NCI-H1417 (cell line): ENCODE data around the gene POLR2L.

ENCODE experiments used
- DNase-seq, 3 experiments: peaks; one replicate each; lab custom pipeline; 2025; lab: John Stamatoyannopoulos, UW

The POLR2L gene

GRCh38 chr11:826836-827145, 15.5 kb downstream of the POLR2L start:
- DNase-seq, result peak in 1 of 3 experiments; percentile 42

- DNase-seq, result no peak
These were observed 16.1 kb downstream of the POLR2L start for GRCh38 chr11:826227-826621.

DNA sequence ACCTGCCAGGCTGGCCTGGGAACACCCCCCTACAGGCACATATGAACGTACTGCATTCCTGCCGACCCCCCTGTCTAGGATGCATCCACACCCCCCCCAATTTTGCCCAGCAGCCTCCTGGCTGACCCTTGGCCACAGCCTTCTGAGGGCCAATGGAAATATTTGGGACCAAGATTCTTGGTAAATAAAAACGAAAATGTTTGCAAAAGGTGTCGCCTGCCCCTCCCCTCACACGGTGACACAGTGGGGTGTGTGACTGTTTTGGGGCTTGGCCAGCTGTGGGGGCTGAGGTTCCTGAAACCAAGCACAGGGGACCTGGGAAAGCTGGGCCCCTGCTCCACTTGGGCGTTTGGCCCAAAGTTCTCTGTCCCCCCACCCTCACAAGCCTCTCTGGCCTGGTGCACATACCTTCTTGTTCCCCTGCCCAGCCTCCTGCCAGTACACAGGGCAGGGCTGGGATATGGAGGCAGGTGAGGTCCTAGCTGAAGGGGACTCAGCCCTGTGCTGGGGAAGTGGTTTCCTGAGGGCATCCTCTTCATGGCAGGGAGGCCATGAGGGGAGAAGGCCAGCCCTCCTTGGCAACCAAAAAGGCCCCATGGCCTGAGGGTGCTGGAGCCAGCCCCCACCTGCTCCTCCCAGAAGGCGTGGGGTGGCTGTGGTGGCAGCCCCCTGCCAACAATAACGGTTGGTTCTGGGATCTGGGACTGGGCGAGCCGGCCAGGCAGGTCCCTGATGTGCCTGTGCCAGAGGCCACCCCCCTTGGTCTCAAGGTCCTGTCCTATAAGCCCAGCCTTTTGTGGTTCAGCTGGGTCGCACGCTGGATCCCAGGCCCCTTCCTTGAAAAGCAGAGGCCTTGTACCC, 16.7 kb downstream of the POLR2L start:
- no peak for DNase-seq

- peak; percentile 64 to 71 (median 65) for DNase-seq
These were observed 17.4 kb downstream of the POLR2L start for GRCh38 chr11:824942-825341.

GRCh38 chr11:824292-824880, 17.9 kb downstream of the POLR2L start:
- DNase-seq, result peak; percentile 68 to 90 (median 78)

DNA sequence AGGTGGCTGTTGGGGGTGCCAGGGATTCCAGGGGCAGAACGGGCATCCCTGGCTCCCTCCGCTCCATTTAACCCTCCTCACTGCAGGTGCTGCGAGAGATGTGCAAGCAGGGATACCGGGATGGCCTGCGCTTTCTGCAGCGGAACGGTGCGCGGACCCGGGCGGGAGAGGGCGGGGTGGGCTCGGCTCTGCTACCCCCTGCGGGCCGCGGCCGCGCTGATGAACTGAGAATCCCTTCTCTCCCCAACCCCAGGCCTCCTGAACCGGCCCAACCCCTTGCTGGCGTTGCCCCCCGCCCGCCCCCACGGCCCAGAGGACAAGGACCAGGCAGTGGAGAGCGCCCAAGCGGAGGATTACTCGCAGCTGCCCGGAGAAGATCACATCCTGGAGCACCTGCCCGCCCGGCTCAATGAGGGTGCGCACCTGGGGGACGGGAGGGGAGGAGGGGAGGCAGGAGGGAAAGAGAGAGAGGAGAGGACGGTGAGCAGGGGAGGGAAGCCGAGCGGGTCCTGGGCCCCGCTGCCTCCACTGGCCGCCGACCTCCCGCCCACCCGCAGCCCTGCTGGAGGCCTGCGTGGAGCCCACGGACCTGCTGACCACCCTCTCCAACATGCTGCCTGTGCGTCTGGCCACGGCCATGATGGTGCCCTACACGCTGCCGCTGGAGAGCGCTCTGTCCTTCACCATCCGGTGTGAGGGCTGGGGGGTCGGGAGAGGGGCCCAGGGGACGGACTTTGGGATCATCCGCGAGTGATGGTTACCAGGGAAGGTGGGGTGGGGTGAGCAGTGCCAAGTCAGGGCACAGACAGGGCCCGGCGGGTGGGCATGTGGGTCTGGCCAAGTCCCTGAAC, 18.7 kb downstream of the POLR2L start:
- DNase-seq, result peak in 2 of 3 experiments; percentile 47 to 56

GRCh38 chr11:821512-822371, 20.6 kb downstream of the POLR2L start:
- no peak for DNase-seq

DNA sequence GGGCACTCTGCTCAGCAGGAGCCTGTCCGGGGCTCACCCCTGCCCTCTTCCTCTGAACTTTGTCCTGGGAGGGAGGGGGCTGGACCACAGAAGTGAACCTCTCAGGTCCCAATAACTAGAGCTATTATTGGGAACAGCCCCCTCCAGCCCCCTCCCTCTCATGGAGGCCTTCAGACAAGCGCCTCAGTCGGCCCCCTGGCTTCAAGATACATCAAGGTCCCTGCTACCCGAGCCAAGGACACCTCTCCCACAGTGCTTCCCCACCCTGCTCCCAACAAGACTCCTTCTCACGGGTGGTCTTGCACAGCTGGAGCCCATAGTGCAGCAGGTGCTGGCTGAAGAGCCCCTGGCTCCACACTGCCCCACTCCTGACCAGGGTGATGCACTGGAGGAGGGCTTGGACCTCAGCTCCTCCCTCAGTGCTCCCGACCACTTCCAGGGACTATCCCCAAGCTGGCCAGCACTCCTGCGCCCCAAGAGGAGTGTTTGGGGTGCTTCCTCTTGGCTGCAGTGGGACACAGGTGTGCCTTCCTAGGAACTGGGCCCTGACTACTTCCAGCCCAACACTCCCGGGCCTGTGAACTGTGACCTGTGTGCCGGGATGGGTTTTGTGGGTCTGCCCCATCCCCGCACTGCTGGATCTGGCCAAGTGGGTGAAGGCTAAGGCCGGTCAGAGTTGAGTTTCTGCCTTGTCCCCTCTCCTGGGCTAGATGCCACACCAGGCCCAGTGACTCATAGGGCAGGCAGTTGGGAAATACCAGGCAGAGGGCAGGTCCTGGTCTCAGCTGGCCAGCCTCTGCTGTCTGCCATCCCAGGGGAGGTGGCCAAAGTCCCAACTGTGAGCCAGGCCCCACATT, 21.4 kb downstream of the POLR2L start:
- DNase-seq, result no peak

DNA sequence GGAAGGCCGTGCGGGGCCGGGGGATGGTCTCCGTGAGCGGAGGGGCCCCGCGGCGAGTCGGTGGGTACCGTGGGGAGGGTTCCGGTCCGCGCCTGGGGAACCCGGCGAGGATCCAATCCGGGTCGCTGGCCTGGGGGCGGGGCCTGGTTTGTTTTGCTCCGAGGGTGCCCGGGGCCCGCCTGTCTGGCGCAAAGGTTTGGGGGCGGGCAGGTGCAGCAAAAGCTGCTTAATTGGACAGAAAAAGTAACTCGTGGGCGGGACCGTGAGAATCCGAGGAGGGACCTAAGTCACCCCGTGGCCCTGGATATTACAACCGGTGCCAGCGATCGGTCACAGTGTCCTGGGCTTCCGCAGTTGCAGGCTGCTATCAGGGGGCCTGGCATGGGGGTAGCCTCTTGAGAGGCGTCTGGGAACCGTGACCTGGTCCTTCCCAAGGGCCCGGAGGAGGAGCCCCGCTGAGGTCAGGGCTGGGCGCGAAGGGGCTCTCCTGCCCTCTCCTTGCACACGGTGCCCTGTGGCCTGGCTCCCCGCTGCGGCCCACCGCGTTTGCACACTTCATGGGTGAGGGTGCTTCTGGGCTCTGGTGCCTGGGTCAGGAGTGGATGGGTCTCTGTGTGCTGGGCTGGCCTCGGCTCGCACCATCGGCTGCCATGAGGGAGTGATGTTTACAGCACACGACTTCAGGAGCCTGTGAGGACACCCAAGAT, 22.2 kb downstream of the POLR2L start:
- peak; percentile 76 to 86 (median 82) for DNase-seq

DNA sequence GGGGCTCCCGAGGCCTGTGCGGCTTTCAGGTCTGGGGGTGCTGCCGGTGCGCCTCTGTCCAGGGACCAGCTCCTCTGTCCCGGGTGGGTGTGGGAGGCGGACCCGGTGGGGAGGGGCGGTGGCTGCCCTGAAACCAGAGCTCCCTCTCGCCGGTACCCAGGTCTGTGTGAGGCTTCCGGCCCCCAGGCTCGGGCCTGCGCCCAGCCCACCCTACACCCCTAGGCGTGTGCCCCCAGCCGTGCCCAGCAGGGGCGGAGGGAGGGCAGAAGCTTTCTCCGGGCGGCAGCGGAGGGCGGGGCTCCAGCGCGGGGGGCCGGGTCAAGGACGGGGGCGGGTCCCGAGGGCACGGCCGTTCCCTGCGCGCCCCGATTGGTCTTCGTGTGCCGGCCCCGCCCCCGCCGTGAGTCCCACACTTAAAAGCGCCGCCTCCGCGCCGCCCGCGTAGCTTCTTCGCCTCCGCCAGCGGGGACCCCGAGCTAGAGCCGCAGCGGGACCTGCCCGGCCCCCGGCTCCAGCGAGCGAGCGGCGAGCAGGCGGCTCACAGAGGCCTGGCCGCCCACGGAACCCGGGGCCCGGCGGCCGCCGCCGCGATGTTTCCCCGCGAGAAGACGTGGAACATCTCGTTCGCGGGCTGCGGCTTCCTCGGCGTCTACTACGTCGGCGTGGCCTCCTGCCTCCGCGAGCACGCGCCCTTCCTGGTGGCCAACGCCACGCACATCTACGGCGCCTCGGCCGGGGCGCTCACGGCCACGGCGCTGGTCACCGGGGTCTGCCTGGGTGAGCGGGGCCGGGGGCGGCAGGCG, 23.0 kb downstream of the POLR2L start:
- peak; percentile 91 to 97 (median 91) for DNase-seq

DNA sequence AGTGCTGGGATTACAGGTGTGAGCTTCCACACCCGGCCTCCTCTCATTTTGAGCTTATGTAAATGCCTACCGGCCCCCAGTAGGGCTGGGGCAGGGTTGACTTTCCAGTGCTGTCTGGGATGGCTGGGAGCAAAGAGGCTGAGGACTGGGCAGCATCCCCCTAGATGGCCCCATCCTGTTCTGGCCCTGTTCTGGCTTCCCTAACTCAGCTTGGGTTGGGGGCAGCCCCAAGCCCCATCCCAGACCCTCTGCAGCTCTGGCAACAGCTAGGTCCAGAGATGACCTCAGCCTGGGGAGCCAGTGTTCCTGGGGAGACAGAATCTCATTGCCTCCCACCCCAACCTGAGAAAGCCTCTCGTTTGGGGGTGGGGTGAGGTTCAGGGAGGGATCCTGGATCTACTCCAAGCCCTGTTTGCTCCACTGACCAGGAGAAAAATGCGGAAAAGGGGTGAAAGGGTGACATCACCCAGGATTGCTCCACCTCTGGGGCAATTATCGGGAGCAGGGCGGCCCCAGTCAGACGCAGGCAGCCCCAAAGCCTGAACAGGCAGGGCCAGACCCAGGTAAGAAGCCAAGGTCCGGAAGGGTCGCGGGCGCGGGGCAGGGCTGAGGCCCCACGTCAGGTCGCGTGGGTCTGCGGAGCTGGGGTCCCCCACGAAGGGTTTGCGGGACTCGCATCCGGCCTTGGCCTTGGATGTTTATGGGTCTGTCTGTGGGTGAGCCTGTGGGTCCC, 23.8 kb downstream of the POLR2L start, which contains the start of gene PNPLA2:
Gene PNPLA2, plus strand, starts transcription at position 519 of the 733 bp plus-strand sequence. CDS start 805 bp downstream, outside the sequence.
- no peak for DNase-seq

DNA sequence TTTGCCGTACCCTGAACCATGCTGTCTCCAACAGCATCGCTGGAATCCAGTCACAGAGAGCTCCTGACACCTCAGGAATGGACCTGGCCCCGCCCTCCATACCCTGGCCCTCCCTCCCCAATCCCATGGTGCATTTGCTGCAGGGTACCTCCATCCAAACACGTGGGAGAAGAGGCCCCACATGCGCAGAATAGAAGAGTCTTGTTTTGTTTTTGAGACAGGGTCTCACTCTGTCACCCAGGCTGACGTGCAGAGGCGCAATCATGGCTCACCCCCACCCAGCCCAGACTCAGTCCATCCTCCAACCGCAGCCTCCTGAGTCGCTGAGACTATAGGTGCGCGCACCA, 25.9 kb downstream of the POLR2L start:
- DNase-seq, result no peak

- no peak for DNase-seq
These were observed 26.5 kb downstream of the POLR2L start for GRCh38 chr11:815675-816432.

DNA sequence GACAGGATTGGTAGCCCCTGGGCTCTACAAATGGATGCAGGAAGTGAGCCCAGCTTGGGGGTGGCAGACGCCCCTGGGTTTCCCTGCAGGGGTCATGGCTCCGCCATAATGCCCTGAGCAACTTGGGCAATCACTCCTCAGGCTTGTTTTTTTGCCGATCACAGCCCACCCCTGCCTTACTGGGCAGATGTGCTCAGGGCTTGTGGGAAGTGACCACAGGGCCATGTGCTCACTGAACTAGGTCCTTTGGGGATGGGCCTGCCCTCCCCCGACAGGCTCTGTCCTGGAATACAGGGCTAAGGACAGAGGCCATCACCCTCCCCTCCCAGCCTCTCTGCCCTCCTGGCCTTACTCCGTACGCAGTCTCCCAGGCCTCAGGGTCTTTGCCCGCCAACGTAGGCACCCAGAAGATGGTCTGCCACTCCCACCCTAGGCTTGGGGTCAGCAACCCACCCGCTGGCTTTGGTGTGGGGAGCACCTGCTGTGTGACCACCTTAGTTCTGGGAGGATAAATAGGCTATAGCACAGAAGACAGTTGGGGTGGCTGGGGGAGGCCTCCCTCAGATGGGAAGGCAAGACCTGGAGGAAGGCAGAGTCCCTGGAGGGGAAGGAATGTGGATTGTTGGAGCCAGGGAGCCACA, 28.8 kb downstream of the POLR2L start:
- DNase-seq, result no peak

GRCh38 chr11:813072-813455, 29.3 kb downstream of the POLR2L start:
- DNase-seq, result no peak

DNA sequence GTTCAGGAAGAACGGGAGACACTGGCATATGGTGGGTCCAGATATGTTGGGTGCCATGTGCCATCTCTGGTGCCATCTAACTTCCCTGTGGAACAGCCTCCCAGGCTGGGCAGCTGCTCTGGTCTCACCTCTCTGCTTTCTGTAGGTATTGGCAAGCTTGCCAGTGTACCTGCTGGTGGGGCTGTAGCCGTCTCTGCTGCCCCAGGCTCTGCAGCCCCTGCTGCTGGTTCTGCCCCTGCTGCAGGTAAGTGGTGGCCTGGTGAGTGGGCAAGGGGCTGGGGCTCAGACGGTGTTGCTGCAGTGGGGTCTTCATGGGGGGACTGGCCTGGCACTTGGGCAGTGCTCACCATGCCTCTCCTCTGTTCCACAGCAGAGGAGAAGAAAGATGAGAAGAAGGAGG, 29.9 kb downstream of the POLR2L start:
- DNase-seq, result no peak
